ENCODE measurements around the gene ZC3H10. TPM values are rescaled to one million over a fixed set of nuclear protein-coding genes. Genes with fewer than 3 reads are reported as not detected.

Gene ZC3H10
- total and polyA plus RNA-seq, 2 donors (not counting 3 experiments of a cell fraction or from before 2014, with no cell fraction given) = 2.6 to 10.1 TPM

GRCh38 chr12:56152756-56153677, 35.0 kb downstream of the ZC3H10 start:
- POLR2A ChIA-PET = no interaction called here
- H3K27me3 ChIP-seq (ENCODE audit: control insufficient read depth in 2 of 2, insufficient read depth in 2 of 2, low read length in 2 of 2) = no peaks in the 10 kb centered on the region
- peak overlapping the region; percentile 27 for H3K27ac ChIP-seq (ENCODE audit: insufficient read depth, low read depth, low read length)
- TF ChIP-seq MYC (IDR thresholded peaks at IDR 0.05; ENCODE audit: low read depth, low read length) = no peak
- TF ChIP-seq FOS (IDR thresholded peaks at IDR 0.05; ENCODE audit: borderline replicate concordance, insufficient read depth, low read length) = no peak
- no peak for TF ChIP-seq POLR2AphosphoS5 (IDR thresholded peaks at IDR 0.05; ENCODE audit: insufficient read depth, low read depth, low read length)
- no peak for TF ChIP-seq CTCF (IDR thresholded peaks at IDR 0.05; ENCODE audit: extremely low read depth in 1 of 2, insufficient read depth in 1 of 2, low read depth in 1 of 2, low read length in 2 of 2)
- TF ChIP-seq EZH2 (IDR thresholded peaks at IDR 0.05; ENCODE audit: borderline replicate concordance, low read depth, low read length, severe bottlenecking) = no peak
- no peak for TF ChIP-seq GATA2 (IDR thresholded peaks at IDR 0.05; ENCODE audit: insufficient read depth, insufficient read length, low read depth, low read length)
- no peak for TF ChIP-seq JUN (IDR thresholded peaks at IDR 0.05; ENCODE audit: borderline replicate concordance, insufficient read depth, insufficient read length, low read depth)
- TF ChIP-seq POLR2A (IDR thresholded peaks at IDR 0.05; ENCODE audit: low read depth, low read length) = no peak
- no peak for TF ChIP-seq MAX (IDR thresholded peaks at IDR 0.05; ENCODE audit: insufficient read depth, insufficient read length)
- peak overlapping the region; percentile 54 for H2AFZ ChIP-seq (ENCODE audit: low read depth, low read length)
- H3K9me3 ChIP-seq (replicated peaks; ENCODE audit: control insufficient read depth, insufficient read depth, low read length) = no peaks in the 10 kb centered on the region
- peak overlapping the region; percentile 60 to 78 (median 71) for H3K4me3 ChIP-seq (replicated peaks in 1 of 3; ENCODE audit: insufficient read depth in 1 of 3, low read depth in 1 of 3, low read length in 3 of 3)
- DNase-seq (ENCODE audit: low read depth, low spot score) (no peak), FAIRE-seq (no peak)
- TSS peak; percentile 67 for BruUV-seq (replicated peaks)
- dilution Hi-C loops (cut with MboI; ENCODE audit: extremely low pct_ligation_motif_present, low sequenced_read_pairs) (no loop called here), intact Hi-C loops (cut with micrococcal nuclease) (loop anchor here (1.0 kb wide), 1 partner anchor 25 kb away; the partner anchor contains the start of gene ESYT1)
- H3K36me3 ChIP-seq (ENCODE audit: control insufficient read depth in 2 of 2, extremely low read depth in 1 of 2, insufficient read depth in 2 of 2, low read length in 2 of 2) = peaks cover 0 to 7% of the 10 kb centered on the region in 2 experiments
- CTCF ChIA-PET = no interaction called here
- H3K79me2 ChIP-seq (ENCODE audit: control insufficient read depth, insufficient read depth, low read length) = peaks cover 4% of the 10 kb centered on the region
- H3K9ac ChIP-seq (replicated peaks; ENCODE audit: extremely low read depth, insufficient read depth, low read length) = peak overlapping the region; percentile 76
- peak overlapping the region; percentile 71 for H3K4me2 ChIP-seq (ENCODE audit: insufficient read depth, low read length)
- H3K9me1 ChIP-seq (replicated peaks; ENCODE audit: control insufficient read depth, extremely low read depth, insufficient read depth, low read length) = no peaks in the 10 kb centered on the region
- H4K20me1 ChIP-seq (replicated peaks; ENCODE audit: control insufficient read depth, extremely low read depth, insufficient read depth, low read length) = no peaks in the 10 kb centered on the region
- H3K4me1 ChIP-seq (ENCODE audit: control insufficient read depth, extremely low read depth, insufficient read depth, low read length) = peaks cover 20% of the 10 kb centered on the region

All from endothelial cell of umbilical vein (primary cell).